Measurements from ENCODE around the gene PTPRM.

- no peak for TF ChIP-seq CTCF (IDR thresholded peaks at IDR 0.05; ENCODE audit: low read depth, low read length, poor library complexity, severe bottlenecking)
- no peak for TF ChIP-seq EZH2phosphoT487 (IDR thresholded peaks at IDR 0.05; ENCODE audit: borderline replicate concordance, low read length)
These were observed 306.2 kb downstream of the PTPRM start for GRCh38 chr18:7873316-7873715.
